ENCODE data around the gene GRIA4.

Gene GRIA4

DNA sequence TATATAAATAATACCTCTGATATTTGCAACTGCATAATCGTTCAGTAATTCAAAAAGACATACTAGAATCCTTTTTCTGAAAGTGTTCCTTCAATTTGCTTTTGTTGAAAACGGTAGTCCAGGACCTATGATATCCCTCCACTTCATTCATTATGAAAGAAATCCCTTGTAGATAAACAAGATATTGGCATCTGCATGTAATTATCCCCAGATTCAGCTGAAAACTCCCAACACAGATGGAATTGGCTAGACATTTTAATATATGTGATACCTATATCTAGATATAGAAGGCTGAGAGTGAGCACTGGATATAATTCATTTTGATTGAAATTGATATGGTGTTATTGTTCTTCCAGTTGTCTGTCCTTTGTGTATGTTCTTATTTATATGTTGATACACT lies 302.8 kb downstream of the GRIA4 start:
- no peak for DNase-seq (ENCODE audit: low read depth in 1 of 2, low spot score in 1 of 2)

DNA sequence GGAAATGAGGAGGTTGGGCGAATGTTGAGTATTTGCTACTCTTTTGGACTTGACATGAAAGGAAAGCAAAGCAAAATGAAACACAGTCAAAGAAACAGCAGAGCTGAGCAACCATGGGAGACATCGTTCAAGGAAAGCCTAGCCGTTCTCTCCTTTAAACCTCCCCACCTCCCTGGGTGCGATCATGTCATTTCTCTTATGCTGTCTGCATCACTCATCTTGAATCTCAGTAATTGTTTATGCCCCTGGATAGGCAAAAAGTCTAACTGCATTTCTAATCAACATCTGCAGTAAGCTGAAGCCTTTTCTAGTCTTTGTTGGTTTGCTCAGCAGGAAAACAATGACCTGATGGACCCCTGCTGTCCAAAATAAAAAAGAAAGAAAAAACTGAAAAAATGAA lies 305.1 kb downstream of the GRIA4 start:
- DNase-seq (ENCODE audit: low read depth in 1 of 2, low spot score in 1 of 2), result no peak

DNA sequence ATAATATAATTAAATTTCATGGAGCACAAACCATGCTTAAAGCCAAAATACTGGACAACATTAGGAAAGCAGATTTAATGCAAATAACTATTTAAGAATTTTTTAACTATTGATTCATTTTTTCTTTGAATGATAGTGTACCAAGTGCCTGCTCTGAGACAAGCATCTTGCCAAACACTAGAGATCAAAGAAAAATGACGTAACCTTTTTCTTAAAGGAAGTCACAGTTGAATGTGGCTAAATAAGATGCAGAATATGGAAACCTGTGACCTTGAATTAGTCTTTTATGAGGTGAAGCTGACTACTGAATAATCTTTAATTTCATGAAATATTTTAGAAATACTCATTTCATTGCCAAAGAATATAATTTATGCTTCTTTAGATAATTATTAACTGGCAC lies 308.2 kb downstream of the GRIA4 start:
- DNase-seq (ENCODE audit: low read depth in 1 of 2, low spot score in 1 of 2), result no peak

DNA sequence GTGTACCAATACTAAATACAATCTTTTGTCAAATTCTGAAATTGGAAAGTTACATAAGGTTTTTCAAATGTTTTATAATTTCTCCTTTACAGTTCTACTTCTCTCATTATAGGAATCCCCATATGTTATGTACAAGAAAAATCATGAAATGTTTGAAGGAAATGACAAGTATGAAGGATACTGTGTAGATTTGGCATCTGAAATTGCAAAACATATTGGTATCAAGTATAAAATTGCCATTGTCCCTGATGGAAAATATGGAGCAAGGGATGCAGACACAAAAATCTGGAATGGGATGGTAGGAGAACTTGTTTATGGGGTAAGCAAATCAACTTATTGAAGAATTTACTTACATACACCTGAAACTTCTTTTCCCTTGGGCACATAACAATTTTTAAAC lies 308.7 kb downstream of the GRIA4 start:
- no peak for DNase-seq (ENCODE audit: low read depth in 1 of 2, low spot score in 1 of 2)

DNA sequence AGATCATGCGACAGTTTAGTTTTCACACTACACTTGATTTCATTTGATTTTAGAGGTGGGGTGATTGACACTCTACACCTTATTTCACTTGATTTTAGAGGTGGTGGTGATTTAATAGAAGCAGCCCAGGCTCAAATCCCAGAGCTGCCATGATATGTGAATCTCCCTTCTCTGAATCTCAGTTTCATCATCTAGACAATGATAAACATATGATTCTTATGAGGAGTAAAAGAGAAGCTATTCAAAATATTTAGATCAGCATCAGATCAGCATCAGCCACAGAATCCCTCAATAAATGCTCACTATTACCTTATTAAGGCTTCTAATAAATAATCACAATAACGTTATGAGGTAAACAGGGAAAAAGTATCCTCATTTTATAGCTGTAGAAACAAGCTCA lies 313.4 kb downstream of the GRIA4 start:
- no peak for DNase-seq (ENCODE audit: low read depth in 1 of 2, low spot score in 1 of 2)

DNA sequence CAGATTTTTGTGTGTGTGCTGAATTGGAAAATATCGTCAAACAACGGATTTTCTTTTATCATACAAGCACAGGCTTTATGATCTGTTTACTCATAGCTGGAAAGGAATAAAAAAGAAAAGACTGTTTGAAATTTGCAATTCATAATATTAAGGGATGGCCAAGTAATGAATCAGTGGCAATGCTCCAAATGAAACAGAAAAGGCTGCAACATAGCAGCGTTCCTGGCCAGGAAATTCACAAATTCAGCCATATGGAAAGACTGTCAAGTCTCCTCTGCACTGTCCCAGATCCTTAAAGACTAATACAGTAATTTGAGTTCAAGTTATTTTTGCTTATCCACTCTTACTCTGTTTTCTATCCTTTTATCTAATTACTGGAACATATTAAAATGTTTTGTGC lies 313.9 kb downstream of the GRIA4 start:
- no peak for DNase-seq (ENCODE audit: low read depth in 1 of 2, low spot score in 1 of 2)

DNA sequence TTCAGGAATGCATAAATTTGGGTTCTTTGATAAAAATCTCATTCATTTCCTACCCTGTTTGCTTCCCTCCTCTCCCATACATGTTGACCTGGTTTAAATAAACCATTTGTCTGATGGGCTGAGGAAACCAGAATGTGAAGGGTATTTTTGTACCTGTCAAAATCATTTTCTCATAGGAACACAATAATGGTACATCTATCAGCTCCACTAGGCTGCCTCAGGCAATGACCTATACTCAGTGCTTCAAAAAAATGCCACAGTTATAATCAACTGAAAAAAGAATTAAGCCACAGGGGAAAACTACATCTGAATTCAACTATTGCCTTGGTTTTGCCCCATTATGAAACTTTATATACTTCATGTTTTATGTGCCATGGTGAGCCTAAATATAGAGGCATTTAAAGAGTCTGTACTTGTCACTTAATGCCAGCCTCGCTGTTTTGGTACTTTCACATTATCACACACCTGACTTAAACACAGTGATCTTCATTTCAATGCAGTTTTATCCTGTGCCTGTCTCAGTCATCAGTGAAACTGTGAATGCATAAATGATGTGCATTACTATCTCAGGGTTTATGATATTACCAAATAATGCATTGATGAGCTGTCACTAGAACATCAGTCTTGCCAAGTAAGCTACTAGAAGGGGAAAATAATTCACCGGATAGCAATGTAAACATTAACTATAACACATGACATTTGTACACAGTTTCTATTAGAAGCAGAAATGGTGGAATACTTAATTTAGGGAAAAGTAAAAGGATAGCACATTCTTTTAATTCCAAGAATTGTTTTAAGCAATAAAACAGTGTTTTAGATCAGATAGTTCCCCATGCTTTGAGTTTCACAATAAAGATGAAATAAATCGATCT lies 319.4 kb downstream of the GRIA4 start:
- DNase-seq (ENCODE audit: low read depth in 1 of 2, low spot score in 1 of 2), result no peak

DNA sequence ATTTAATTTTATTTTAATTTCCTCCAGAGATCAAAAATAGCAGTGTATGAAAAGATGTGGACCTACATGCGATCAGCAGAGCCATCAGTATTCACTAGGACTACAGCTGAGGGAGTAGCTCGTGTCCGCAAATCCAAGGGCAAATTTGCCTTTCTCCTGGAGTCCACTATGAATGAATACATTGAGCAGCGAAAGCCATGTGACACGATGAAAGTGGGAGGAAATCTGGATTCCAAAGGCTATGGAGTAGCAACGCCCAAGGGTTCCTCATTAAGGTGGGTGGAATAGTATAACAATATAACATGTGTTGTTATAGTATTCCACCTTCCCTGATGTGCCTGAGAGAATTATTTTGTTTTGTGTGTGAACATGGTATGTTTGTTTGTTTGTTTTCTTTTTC lies 323.8 kb downstream of the GRIA4 start:
- no peak for DNase-seq (ENCODE audit: low read depth in 1 of 2, low spot score in 1 of 2)

DNA sequence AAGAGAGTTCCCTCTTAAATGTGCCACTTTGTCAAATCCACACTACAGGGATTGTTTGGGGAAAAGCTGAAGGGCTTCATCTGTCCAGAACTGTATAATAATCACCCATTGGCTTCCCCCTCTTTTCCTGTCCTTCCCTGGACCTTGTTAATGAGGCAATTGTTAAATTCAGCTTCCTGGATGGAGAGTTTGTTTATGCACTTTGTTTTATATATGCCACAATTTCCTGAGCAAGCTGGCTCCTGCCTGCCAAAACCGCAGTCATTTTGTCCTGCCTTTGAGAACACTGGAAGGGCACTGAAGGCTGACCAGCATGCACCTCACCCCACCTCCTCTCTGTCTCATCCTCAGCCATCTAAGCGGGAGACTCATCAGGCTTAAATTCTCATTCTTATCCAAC lies 325.9 kb downstream of the GRIA4 start:
- no peak for DNase-seq (ENCODE audit: low read depth in 1 of 2, low spot score in 1 of 2)

DNA sequence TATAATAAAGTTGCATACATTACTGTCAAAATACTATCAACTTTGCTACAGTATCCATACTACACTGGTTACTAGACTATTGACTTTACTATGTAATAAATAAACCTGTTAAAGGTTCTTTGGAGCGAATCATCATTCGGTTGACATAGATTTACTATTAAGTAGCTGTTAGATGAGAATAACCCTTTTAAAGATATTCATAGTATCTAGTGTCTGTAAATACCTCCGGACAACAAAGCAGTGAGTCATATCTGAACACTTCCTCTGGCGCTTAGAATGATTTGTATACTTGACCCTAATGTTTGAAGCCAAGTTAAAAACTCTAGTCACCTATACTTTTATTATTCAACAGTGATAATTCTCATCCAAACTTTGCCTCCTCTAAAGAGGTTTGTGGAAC lies 327.5 kb downstream of the GRIA4 start:
- DNase-seq (ENCODE audit: low read depth in 1 of 2, low spot score in 1 of 2), result no peak

DNA sequence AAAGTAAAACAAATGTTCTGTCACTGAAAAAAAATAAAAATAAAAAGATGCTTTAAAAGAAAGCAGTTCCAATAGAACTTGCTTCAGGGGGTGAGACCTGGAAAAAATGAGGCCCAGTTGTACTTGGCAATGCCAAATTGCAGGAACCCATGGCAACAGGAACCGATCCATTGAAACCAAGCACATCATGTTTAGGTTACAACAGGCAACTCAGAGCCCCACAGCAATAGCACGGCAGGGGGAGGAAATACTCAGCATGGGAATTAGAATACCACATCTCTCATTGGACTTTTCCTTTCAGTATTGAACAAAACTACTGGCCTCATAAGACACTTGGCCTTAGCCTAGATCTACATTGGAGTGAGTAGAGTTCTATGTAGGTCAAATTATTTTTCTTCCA lies 327.9 kb downstream of the GRIA4 start:
- DNase-seq (ENCODE audit: low read depth in 1 of 2, low spot score in 1 of 2), result no peak

DNA sequence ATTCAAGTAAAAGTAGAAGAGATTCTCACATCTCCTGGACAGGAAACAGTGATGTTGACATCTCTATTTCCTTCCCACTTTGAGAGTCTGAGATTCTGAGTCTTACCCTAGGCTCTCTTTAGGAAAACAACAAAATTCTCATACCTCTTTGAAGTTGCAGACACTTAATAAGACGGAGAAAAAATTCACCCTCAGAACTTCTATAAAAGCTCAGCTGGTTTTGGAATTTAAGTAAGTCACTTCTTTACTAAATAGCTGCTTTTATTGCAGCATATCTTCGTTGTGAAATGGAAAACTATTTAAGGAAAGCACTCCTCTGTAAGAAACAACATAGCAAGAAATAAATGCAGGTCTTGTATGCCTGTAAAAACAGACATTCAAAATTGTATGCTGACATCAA lies 333.0 kb downstream of the GRIA4 start:
- no peak for DNase-seq (ENCODE audit: low read depth in 1 of 2, low spot score in 1 of 2)

DNA sequence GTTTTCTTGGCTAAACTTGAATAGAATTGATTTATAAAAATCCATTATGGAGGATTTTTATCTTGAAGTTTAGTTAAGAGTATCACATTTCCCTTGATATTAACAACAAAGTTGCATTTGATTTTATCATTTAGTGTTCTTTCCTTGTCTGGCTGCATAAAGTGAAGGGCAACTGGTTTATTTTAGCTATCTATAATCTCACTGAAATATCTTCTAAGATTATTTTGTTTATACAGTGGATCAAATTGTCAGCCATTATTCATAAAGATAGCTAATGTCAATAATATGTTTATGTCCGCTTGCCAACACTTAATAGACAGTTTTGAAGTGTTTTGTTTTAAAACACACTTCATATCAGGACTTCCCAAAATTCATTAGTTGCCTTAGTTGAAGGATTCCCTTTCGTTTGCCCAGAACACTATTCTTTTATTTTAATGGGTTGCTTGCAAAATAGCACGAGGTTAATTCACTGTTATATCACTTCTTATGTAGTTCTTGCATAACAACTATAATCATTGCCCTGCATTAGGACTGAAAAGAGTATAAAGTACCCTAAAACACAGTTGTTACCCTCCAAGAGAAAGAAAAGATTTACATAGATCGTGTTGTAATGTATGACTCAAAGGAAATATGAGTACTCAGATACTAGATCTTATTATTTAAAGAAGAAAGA lies 339.2 kb downstream of the GRIA4 start:
- no peak for DNase-seq (ENCODE audit: low read depth in 1 of 2, low spot score in 1 of 2)

DNA sequence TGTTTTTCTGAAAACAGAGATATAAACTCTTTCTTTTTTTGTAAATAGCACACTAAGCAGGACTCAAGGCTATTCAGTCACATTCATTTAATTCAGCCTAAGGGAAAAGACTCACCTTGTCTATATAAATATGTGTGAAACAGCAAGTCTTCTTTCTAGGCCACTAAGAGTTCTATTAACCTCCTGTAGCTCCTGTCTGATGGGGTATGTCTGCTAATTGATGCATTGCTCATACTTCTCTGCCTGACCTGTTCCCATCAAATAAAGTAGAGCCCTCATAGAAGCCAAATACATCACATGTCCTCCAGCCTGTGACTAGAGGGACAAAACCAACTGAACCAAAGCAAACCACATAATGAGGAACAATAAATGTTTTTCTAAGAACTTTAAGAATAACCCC lies 344.0 kb downstream of the GRIA4 start:
- DNase-seq (ENCODE audit: low read depth in 1 of 2, low spot score in 1 of 2), result no peak

DNA sequence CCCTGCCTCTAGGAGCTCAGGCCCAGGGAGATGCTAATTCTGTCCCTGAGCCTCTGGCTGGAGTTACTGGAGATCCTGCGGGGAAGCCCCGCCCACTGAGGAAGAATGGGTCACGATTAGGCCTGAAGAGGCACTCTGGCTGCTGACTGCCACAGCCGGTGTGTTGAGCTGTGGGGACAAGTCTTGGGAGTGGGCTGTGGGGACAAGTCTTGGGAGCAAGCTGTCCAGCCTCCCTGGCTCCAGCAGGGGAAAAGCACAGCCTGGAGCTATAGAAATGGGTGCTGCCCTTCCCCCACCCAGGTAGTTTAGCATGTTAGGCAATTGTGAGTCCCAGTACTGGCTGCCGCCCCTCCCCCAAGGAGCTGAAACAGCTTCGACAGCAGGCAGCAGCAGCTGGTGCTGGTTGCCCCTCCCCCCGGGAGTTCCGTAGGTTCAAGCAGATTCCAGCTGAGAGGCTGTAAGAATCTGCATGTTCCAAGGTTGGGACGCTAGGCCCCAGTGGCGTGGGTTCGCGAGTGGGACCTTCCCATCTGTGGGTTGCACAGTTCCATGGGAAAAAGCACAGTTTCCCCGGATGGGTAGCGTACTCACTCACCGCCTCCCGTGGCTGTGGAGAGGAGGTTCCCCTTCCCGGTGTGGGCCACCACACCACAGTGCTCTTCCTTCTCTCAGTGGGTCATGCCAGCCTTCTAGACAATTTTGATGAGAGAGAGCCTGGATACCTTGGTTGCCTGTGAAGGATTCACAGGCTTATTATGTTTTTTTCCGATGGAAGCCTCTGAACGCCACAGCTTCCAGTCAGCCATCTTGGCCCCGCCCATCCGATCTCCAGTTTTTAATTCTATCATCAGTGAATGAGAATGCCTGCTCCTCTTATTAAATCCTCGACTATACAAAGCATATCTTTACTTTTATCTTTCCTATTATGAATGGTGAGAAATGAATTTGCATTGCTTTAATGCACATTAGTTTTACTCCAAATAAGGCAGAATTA lies 350.7 kb downstream of the GRIA4 start:
- DNase-seq (ENCODE audit: low read depth in 1 of 2, low spot score in 1 of 2), result no peak

DNA sequence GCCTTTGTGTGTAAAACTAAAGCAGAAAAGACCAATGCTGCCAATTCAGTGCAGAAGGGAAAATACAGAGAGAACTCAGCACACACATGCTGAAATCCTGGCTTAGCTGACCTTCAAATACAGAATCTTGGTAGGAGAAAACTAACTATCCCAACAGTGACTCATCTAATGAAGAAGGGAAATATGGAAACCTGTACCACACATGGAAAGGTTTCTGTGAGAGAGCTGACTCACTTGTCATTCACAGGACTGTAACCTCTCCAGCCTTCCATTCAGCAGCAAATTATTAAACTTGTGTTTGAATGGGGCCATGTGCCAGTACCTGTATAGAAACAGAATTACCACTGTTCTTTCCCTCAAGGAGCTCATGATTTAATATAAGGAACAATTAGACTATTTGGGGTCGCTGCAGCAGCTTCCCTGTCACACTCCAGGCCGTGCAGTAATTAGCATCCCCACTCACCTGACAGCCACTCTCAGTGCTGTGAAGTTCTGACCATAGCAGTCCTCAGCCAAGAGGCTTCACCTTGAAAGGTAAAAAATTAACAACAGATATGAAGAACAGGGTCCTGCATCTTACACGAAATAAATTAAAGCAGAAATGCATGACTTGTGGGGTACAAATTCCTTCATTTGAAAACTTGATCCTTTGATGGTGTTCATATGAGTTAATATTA lies 358.3 kb downstream of the GRIA4 start:
- no peak for DNase-seq (ENCODE audit: low read depth in 1 of 2, low spot score in 1 of 2)

DNA sequence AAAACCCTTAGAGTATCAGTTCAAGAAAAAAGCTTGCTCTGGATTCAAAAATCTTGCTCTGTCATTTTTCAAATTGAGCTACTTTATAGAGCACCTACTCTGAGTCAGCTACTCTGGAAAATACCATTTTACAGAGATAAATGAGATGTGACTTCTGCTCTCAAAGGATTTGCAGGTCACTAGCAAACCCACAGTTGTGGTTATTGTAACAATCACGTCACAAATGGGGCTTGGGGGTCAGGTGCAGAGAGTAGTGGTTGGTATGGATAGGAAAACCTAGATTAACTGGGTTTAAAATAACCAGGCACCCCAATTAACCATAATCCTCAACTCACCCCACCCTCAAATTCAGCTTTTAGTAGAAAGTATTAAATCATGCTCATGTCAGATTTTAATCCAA lies 359.9 kb downstream of the GRIA4 start:
- DNase-seq (ENCODE audit: low read depth in 1 of 2, low spot score in 1 of 2), result no peak

DNA sequence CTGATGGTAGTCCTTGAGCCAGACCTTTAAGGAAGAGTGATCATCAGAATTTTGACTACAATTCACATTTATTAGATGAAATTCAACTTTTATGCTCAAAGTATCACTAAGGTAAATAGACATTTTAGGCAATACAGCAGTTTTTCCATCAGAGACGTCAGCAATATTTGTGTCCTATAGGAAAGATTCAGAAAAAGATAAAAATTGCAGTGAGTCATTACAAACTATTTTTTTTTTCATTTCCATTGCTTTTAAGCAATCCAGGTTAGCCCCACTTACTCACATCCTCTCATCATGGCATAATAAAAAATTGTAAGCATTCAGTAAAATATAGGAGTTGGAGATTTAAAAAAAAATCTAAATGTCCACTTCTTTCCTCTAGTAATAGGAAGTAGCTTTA lies 365.3 kb downstream of the GRIA4 start:
- no peak for DNase-seq (ENCODE audit: low read depth in 1 of 2, low spot score in 1 of 2)

DNA sequence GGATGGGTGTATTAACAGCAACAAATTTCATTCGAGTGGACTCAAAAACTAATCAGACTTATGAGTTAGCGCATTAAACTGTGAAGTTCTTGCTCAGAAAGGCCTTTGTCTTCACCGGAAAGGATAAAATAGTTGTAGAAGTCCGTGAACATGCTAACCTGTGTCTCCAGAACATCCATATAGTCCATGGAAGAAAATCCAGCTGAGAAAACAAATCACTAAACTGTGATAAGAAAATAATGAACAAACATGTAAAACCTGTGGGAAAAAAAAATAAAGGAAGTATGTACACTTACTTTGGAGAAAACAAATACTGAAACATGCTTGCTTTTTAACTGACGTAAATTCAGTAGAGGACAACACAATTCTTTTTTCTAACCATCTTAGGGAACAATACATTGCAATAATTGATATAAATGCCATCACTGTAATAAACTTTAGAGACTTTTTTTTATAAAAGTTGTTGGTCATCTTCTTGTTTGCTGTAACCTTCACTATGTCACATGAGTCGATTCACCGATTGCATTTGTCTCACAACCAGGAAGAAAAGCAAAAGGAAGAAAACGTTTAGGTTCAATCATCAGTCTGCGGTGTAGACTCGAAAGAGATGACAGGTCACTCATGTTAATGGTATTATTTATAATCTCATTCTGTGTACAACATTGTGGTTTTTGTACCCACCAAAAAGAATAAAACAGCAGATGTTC lies 370.3 kb downstream of the GRIA4 start:
- DNase-seq (ENCODE audit: low read depth in 1 of 2, low spot score in 1 of 2), result no peak

DNA sequence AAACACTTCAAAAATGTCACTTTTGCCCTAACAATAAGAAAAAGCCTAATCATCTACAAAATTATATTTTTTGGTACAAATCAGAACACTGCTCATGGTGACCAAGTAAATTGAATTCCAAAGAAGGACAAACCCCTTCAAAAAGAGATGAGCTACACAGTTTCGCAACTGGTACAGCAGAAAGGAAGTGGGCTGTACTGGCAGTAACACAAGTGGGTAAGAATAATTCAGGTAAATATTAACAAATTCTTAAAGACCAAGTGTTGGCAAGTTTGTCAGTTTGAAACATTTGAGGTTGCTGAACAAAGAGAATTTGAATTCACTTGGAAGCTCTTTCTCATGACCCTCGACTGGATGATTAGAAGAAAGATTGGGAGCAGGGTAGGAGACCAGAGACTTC lies 376.7 kb downstream of the GRIA4 start:
- no peak for DNase-seq (ENCODE audit: low read depth in 1 of 2, low spot score in 1 of 2)

Data from activated CD4-positive, alpha-beta T cell treated with anti-CD3 and anti-CD28 coated beads, Interleukin-2, amount 50 U/mL, for 24 hours (primary cell).